ENCODE data around the gene TMEM263. TPM values are rescaled to one million over a fixed set of nuclear protein-coding genes. Genes with fewer than 3 reads are reported as not detected.
"Not testable (repeated sequence)": the region's sequence is repeated elsewhere in the genome, so short reads cannot be mapped to it uniquely, and the experiment has no call there.

Gene TMEM263
- total RNA-seq, 4 donors from 2014 or later: 20.1 to 34.1 (median 31.3) TPM

DNA sequence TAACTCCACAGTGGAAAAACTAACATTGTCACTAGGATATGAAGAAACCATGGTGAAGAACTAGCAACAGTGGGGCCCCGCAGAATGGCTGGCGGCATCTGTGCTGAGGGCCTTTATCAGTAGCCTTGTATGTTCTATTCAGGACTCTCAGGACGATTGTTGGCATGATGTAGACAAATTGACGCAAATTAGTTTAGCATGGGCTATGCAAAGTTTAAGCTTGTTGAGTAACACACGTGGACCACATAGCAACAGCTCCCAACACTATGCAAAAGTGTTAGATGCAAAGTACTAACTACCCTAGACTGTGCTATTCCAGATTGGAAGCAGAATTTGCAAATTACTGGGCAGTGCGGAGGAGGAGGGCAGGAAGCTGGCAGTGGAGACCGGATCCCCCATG lies 38.2 kb upstream of the TMEM263 start:
- Histone ChIP-seq H3K27ac (no peak overlapping the region), H3K36me3 (no peaks in the 10 kb centered on the region), H3K27me3 (no peaks in the 10 kb centered on the region), H3K4me3 (no peak overlapping the region), H3K4me1 (peaks cover 0 to 3% (median 0%) of the 10 kb centered on the region in 4 donors), H3K9me3 (no peaks in the 10 kb centered on the region)
- no peak for DNase-seq (ENCODE audit: low spot score in 2 of 2)
- 42 to 50% methylated on average over 7 of the region's 7 CpGs for WGBS, 2 donors
- TF ChIP-seq POLR2A (IDR thresholded peaks at IDR 0.05) (no peak), EP300 (IDR thresholded peaks at IDR 0.05) (no peak)
- TF ChIP-seq, protein P1, sequence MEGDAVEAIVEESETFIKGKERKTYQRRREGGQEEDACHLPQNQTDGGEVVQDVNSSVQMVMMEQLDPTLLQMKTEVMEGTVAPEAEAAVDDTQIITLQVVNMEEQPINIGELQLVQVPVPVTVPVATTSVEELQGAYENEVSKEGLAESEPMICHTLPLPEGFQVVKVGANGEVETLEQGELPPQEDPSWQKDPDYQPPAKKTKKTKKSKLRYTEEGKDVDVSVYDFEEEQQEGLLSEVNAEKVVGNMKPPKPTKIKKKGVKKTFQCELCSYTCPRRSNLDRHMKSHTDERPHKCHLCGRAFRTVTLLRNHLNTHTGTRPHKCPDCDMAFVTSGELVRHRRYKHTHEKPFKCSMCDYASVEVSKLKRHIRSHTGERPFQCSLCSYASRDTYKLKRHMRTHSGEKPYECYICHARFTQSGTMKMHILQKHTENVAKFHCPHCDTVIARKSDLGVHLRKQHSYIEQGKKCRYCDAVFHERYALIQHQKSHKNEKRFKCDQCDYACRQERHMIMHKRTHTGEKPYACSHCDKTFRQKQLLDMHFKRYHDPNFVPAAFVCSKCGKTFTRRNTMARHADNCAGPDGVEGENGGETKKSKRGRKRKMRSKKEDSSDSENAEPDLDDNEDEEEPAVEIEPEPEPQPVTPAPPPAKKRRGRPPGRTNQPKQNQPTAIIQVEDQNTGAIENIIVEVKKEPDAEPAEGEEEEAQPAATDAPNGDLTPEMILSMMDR (IDR thresholded peaks at IDR 0.05): no peak

GRCh38 chr12:106918746-106919145 lies 37.0 kb upstream of the TMEM263 start:
- WGBS, 2 donors: 14 to 21% methylated on average over 3 of the region's 3 CpGs
- no peak for DNase-seq (ENCODE audit: low spot score in 2 of 2)
- Histone ChIP-seq H3K4me1 (peaks cover 0 to 3% (median 0%) of the 10 kb centered on the region in 4 donors), H3K4me3 (no peak overlapping the region), H3K36me3 (no peaks in the 10 kb centered on the region), H3K27me3 (no peaks in the 10 kb centered on the region), H3K9me3 (no peaks in the 10 kb centered on the region), H3K27ac (no peak overlapping the region)
- TF ChIP-seq, protein P1 (IDR thresholded peaks at IDR 0.05): peak in 2 of 5 experiments; percentile 20 to 25
- no peak for TF ChIP-seq EP300 (IDR thresholded peaks at IDR 0.05)

- DNase-seq (ENCODE audit: low spot score in 2 of 2): peak in 1 of 2 donors; percentile 48
- Histone ChIP-seq H3K36me3 (no peaks in the 10 kb centered on the region), H3K27ac (no peak overlapping the region), H3K9me3 (no peaks in the 10 kb centered on the region), H3K27me3 (no peaks in the 10 kb centered on the region), H3K4me3 (no peak overlapping the region), H3K4me1 (peaks cover 0 to 3% (median 0%) of the 10 kb centered on the region in 4 donors)
- no peak for TF ChIP-seq POLR2A (IDR thresholded peaks at IDR 0.05)
- TF ChIP-seq, protein P1 (IDR thresholded peaks at IDR 0.05): peak; percentile 68 to 82 (median 79)
- TF ChIP-seq EP300 (IDR thresholded peaks at IDR 0.05): no peak
- WGBS, 2 donors: 39 to 41% methylated on average over 4 of the region's 4 CpGs
Measured at GRCh38 chr12:106919910-106920544, 35.7 kb upstream of the TMEM263 start.

- not testable (repeated sequence) for H3K36me3 ChIP-seq; H3K4me1 ChIP-seq; H3K27me3 ChIP-seq; H3K27ac ChIP-seq; H3K9me3 ChIP-seq; H3K4me3 ChIP-seq; DNase-seq (ENCODE audit: low spot score in 2 of 2)
- WGBS, 2 donors: 78 to 84% methylated on average over 2 of the region's 2 CpGs
Measured at GRCh38 chr12:106921976-106922375, 33.7 kb upstream of the TMEM263 start.

- H3K36me3 ChIP-seq; H3K4me3 ChIP-seq; H3K27ac ChIP-seq; DNase-seq (ENCODE audit: low spot score in 2 of 2); H3K9me3 ChIP-seq; H3K4me1 ChIP-seq: not testable (repeated sequence)
- 82 to 86% methylated on average over 2 of the region's 2 CpGs for WGBS, 2 donors
- peaks cover 0 to 12% of the 10 kb centered on the region in 2 donors for H3K27me3 ChIP-seq
Measured at GRCh38 chr12:106923594-106923993, 32.1 kb upstream of the TMEM263 start.

- Histone ChIP-seq H3K9me3 (no peaks in the 10 kb centered on the region), H3K27ac (no peak overlapping the region), H3K4me3 (no peak overlapping the region), H3K4me1 (peaks cover 0 to 3% (median 0%) of the 10 kb centered on the region in 4 donors), H3K27me3 (peaks cover 0 to 12% of the 10 kb centered on the region in 2 donors), H3K36me3 (no peaks in the 10 kb centered on the region)
- DNase-seq (ENCODE audit: low spot score in 2 of 2): no peak
- no peak for TF ChIP-seq POLR2A (IDR thresholded peaks at IDR 0.05)
- TF ChIP-seq, protein P1 (IDR thresholded peaks at IDR 0.05): no peak
- no peak for TF ChIP-seq EP300 (IDR thresholded peaks at IDR 0.05)
- 73 to 76% methylated on average over 3 of the region's 3 CpGs for WGBS, 2 donors
Measured at GRCh38 chr12:106924268-106924861, 31.3 kb upstream of the TMEM263 start.

Data from tibial nerve (tissue), 4 donors.